Measurements from ENCODE around the gene RHBDL1. TPM values are rescaled to one million over a fixed set of nuclear protein-coding genes. Genes with fewer than 3 reads are reported as not detected.

The RHBDL1 gene
- total and polyA plus RNA-seq, 4 donors: 0.35 to 0.84 (median 0.70) TPM

GRCh38 chr16:668519-669171, 6.8 kb upstream of the RHBDL1 start:
- 11% methylated on average over 50 of the region's 50 CpGs for WGBS
- Histone ChIP-seq H3K36me3 (ENCODE audit: control insufficient read depth in 4 of 4, insufficient read depth in 3 of 4, low read depth in 1 of 4, low read length in 3 of 4) (peaks cover 5 to 35% (median 18%) of the 10 kb centered on the region in 4 donors), H3K4me1 (ENCODE audit: control insufficient read depth in 4 of 4, insufficient read depth in 4 of 4, low read length in 3 of 4) (peaks cover 7 to 19% (median 15%) of the 10 kb centered on the region in 4 donors), H3K4me3 (ENCODE audit: low read depth in 1 of 3, low read length in 3 of 3) (peak overlapping the region; percentile 58 to 93 (median 80)), H3K27me3 (ENCODE audit: control insufficient read depth in 4 of 4, insufficient read depth in 4 of 4, low read length in 3 of 4) (no peaks in the 10 kb centered on the region), H3K9ac (ENCODE audit: low read depth in 1 of 2, low read length in 2 of 2) (peak overlapping the region; percentile 50 to 51), H3K27ac (ENCODE audit: low read depth in 1 of 2, low read length in 2 of 2) (peak overlapping the region in 1 of 2 donors; percentile 51), H3K9me3 (ENCODE audit: control insufficient read depth in 4 of 4, low read length in 3 of 4) (no peaks in the 10 kb centered on the region)
- DNase-seq (ENCODE audit: low spot score): no peak
- no peak for TF ChIP-seq GABPA (IDR thresholded peaks at IDR 0.05 in 1 of 2, conservative IDR thresholded peaks at IDR 0.05 in 1 of 2)
- TF ChIP-seq ATF3 (IDR thresholded peaks at IDR 0.05): no peak

GRCh38 chr16:669666-670065, 5.8 kb upstream of the RHBDL1 start:
- WGBS: 95% methylated on average over 13 of the region's 13 CpGs
- Histone ChIP-seq H3K4me1 (ENCODE audit: control insufficient read depth in 4 of 4, insufficient read depth in 4 of 4, low read length in 3 of 4) (peaks cover 7 to 19% (median 15%) of the 10 kb centered on the region in 4 donors), H3K9ac (ENCODE audit: low read depth in 1 of 2, low read length in 2 of 2) (no peak overlapping the region), H3K36me3 (ENCODE audit: control insufficient read depth in 4 of 4, insufficient read depth in 3 of 4, low read depth in 1 of 4, low read length in 3 of 4) (peaks cover 5 to 37% (median 19%) of the 10 kb centered on the region in 4 donors), H3K27me3 (ENCODE audit: control insufficient read depth in 4 of 4, insufficient read depth in 4 of 4, low read length in 3 of 4) (no peaks in the 10 kb centered on the region), H3K27ac (ENCODE audit: low read depth in 1 of 2, low read length in 2 of 2) (no peak overlapping the region), H3K4me3 (ENCODE audit: low read depth in 1 of 3, low read length in 3 of 3) (no peak overlapping the region), H3K9me3 (ENCODE audit: control insufficient read depth in 4 of 4, low read length in 3 of 4) (no peaks in the 10 kb centered on the region)
- DNase-seq (ENCODE audit: low spot score): no peak
- TF ChIP-seq REST (IDR thresholded peaks at IDR 0.05) (no peak), JUND (IDR thresholded peaks at IDR 0.05) (no peak), MAX (IDR thresholded peaks at IDR 0.05) (no peak), FOXA2 (IDR thresholded peaks at IDR 0.05) (no peak), HNF4G (IDR thresholded peaks at IDR 0.05) (no peak), RXRA (IDR thresholded peaks at IDR 0.05) (no peak), EGR1 (IDR thresholded peaks at IDR 0.05; ENCODE audit: low read depth in 2 of 2) (no peak), ZBTB33 (IDR thresholded peaks at IDR 0.05) (no peak), SP1 (IDR thresholded peaks at IDR 0.05) (no peak), YY1 (IDR thresholded peaks at IDR 0.05) (no peak), NR2F2 (IDR thresholded peaks at IDR 0.05) (no peak)

All from liver (tissue), 9 donors.